Aorta (tissue), 5 donors: Measurements from ENCODE around the gene TMEM127. TPM values are rescaled to one million over a fixed set of nuclear protein-coding genes. Genes with fewer than 3 reads are reported as not detected.

Experiments used
- ATAC-seq: fragments of 200-7000 bp; cut with Tn5 transposase; one replicate; pipeline ENCODE4 v1.9.1; 2022; ENCODE audit warnings: moderate library complexity; ENCODE audit not compliant: low FRiP score
- DNase-seq, 2 donors: peaks; one replicate each; pipeline ENCODE4 v3.0.0-alpha.2; 2020
- H3K27ac ChIP-seq, 2 donors: one replicate each; pipeline ENCODE4 v1.5.1; 2013; ENCODE audit warnings: low read length in 2 of 2, mild to moderate bottlenecking in 2 of 2, moderate library complexity in 2 of 2, control low read depth in 1 of 2, inconsistent platforms in 1 of 2, low read depth in 1 of 2
- H3K27me3 ChIP-seq, 2 donors: one replicate each; pipeline ENCODE4 v1.6.1; 2013; ENCODE audit warnings: control low read depth in 1 of 2, low read length in 1 of 2, mild to moderate bottlenecking in 1 of 2, moderate library complexity in 1 of 2; ENCODE audit not compliant: insufficient read depth in 2 of 2, control insufficient read depth in 1 of 2
- H3K36me3 ChIP-seq, 2 donors: one replicate each; pipeline ENCODE4 v1.6.1; 2013; ENCODE audit warnings: control low read depth in 1 of 2, low read length in 1 of 2, mild to moderate bottlenecking in 1 of 2; ENCODE audit not compliant: insufficient read depth in 2 of 2, control insufficient read depth in 1 of 2
- H3K4me1 ChIP-seq, 2 donors: one replicate each; pipeline ENCODE4 v1.6.1; 2013; ENCODE audit warnings: low read length in 2 of 2, control low read depth in 1 of 2, mild to moderate bottlenecking in 1 of 2, moderate library complexity in 1 of 2; ENCODE audit not compliant: insufficient read depth in 2 of 2, control insufficient read depth in 1 of 2
- H3K4me3 ChIP-seq, 2 donors: one replicate each; pipeline ENCODE4 v1.5.1; 2013; ENCODE audit warnings: low read length in 2 of 2, control low read depth in 1 of 2, mild to moderate bottlenecking in 1 of 2
- H3K9me3 ChIP-seq: one replicate; pipeline ENCODE4 v1.6.1; 2013; ENCODE audit warnings: mild to moderate bottlenecking, low read length; ENCODE audit not compliant: control insufficient read depth
- WGBS, 2 donors: extraction: QIAGEN DNeasy Blood & Tissue Kit; methylation state at CpG; one replicate each; pipeline ENCODE4 v1.1.7; 2013; 5-methylcytosine and 5-hydroxymethylcytosine counted together
- intact Hi-C, 2 donors: fragments of 100-400 bp; cut with DNase I; formaldehyde crosslinking; loops; one replicate each; pipeline versions ENCODE4 v1.14.2 to v1.15.0; 2022
- polyA plus RNA-seq, 2 donors: library from polyadenylated mRNA; stranded (reverse); fragments of 200-250 nt; gene quantifications; one replicate each; pipeline ENCODE4 v1.2.3, GENCODE V29; 2013
- total RNA-seq, 2 donors: library from RNA; stranded (reverse); fragmentation: NEBNext Ultra II Directional; extraction: Animal tissue kit (Norgen Biotek cat#: 25700); gene quantifications; one replicate each; pipeline ENCODE4 v1.2.1, GENCODE V29; 2021
- donor health status: healthy with polysubstance abuse.
- donor health status: Bipolar disorder and iron deficiency.
- donor health status: DM: no; HTN: no; CAD: no.
- donor health status: DM: no; HTN: no; CAD: no.
- donor health status: DM: yes; HTN: yes; CAD: no.

Gene TMEM127
- total and polyA plus RNA-seq, 4 donors: 8.3 to 53.8 (median 38.4) TPM

- H3K9me3 ChIP-seq: no peaks in the 10 kb centered on the region
- peak; percentile 91 to 92 for DNase-seq
- H3K27ac ChIP-seq: peak overlapping the region in 1 of 2 donors; percentile 73
- H3K27me3 ChIP-seq: no peaks in the 10 kb centered on the region
- H3K36me3 ChIP-seq: peaks cover 0 to 2% of the 10 kb centered on the region in 2 donors
- peak; percentile 93 for ATAC-seq
- WGBS, 2 donors: 17 to 18% methylated on average over 6 of the region's 6 CpGs
- intact Hi-C loops: loop anchor here (2.0 to 5.0 kb wide), 3 partner anchors 39 to 105 kb away; partner anchors contain the start of genes DUSP2 (in 1 of the 2) and STARD7 (in 1 of the 2)
- H3K4me3 ChIP-seq: no peak overlapping the region
- H3K4me1 ChIP-seq: peaks cover 0 to 3% of the 10 kb centered on the region in 2 donors
These were observed 14.0 kb downstream of the TMEM127 start for GRCh38 chr2:96251721-96252292.

- ATAC-seq: no peak
- 82 to 86% methylated on average over 6 of the region's 6 CpGs for WGBS, 2 donors
- intact Hi-C loops: loop anchor here (2.0 to 5.0 kb wide), 3 partner anchors 37 to 103 kb away; partner anchors contain the start of genes DUSP2 (in 1 of the 2) and STARD7 (in 1 of the 2)
These were observed 15.6 kb downstream of the TMEM127 start for GRCh38 chr2:96250188-96250587.

GRCh38 chr2:96249654-96250053 is 16.1 kb downstream of the TMEM127 start:
- Histone ChIP-seq H3K4me3 (no peak overlapping the region), H3K27ac (peak overlapping the region in 1 of 2 donors; percentile 33), H3K4me1 (peaks cover 0 to 3% of the 10 kb centered on the region in 2 donors), H3K36me3 (peaks cover 0 to 2% of the 10 kb centered on the region in 2 donors), H3K9me3 (no peaks in the 10 kb centered on the region), H3K27me3 (no peaks in the 10 kb centered on the region)
- ATAC-seq: no peak
- DNase-seq: no peak
- WGBS, 2 donors: 87 to 89% methylated on average over 9 of the region's 9 CpGs
- intact Hi-C loops: loop anchor here (2.0 to 5.0 kb wide), 3 partner anchors 37 to 102 kb away; partner anchors contain the start of genes DUSP2 (in 1 of the 2) and STARD7 (in 1 of the 2)

More at GRCh38 chr2:96250188-96250587, 15.6 kb downstream of the TMEM127 start:
- peaks cover 0 to 3% of the 10 kb centered on the region in 2 donors for H3K4me1 ChIP-seq
- H3K9me3 ChIP-seq: no peaks in the 10 kb centered on the region
- H3K4me3 ChIP-seq: no peak overlapping the region
- no peaks in the 10 kb centered on the region for H3K27me3 ChIP-seq
- peak overlapping the region in 1 of 2 donors; percentile 64 for H3K27ac ChIP-seq
- DNase-seq: no peak
- H3K36me3 ChIP-seq: peaks cover 0 to 2% of the 10 kb centered on the region in 2 donors

DNA sequence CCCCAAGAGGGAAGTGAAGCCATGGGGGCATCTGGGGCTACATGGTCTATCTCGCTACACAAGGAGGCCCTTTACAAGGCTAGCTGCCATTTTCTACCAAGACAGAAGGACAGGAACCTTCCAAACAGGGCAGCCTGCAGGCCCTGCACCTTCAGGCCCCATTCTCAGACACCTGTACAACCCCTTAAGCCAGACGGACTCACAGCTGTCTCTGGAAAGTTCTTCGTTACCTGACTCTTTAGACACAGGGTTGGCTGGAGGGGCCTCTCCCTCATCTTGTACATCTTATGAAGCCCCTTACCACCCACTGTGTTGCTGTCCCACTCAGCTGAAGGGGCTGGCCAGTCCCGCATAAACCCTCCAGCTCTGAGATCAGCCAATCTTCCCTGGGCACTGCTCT is 17.2 kb downstream of the TMEM127 start:
- H3K27me3 ChIP-seq: no peaks in the 10 kb centered on the region
- peaks cover 0 to 2% of the 10 kb centered on the region in 2 donors for H3K36me3 ChIP-seq
- no peaks in the 10 kb centered on the region for H3K9me3 ChIP-seq
- intact Hi-C loops: no loop called here
- no peak for DNase-seq
- no peak overlapping the region for H3K4me3 ChIP-seq
- no peak overlapping the region for H3K27ac ChIP-seq
- ATAC-seq: no peak
- WGBS, 2 donors: 94 to 95% methylated on average over 4 of the region's 4 CpGs
- H3K4me1 ChIP-seq: peaks cover 0 to 3% of the 10 kb centered on the region in 2 donors

DNA sequence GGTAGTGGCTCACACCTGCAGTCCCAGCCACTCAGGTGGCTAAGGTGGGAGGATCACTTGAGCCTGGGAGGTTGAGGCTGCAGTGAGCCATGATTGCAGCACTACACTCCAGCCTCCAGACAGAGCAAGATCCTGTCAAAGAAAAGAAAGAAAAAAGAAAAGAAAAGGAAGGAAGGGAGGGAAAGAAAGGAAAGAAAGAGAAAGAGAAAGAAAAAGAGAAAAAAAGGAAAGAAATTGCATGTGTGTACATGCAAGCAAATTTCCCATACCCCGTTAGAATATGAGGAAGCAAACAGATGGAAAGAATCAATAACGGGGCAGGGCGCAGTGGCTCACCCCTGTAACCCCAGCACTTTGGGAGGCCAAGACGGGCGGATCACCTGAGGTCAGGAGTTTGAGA is 17.9 kb downstream of the TMEM127 start:
- no peaks in the 10 kb centered on the region for H3K27me3 ChIP-seq
- no peak overlapping the region for H3K27ac ChIP-seq
- no peak overlapping the region for H3K4me3 ChIP-seq
- DNase-seq: no peak
- peaks cover 0 to under 1% of the 10 kb centered on the region in 2 donors for H3K36me3 ChIP-seq
- H3K9me3 ChIP-seq: no peaks in the 10 kb centered on the region
- H3K4me1 ChIP-seq: peaks cover 0 to 3% of the 10 kb centered on the region in 2 donors
- no peak for ATAC-seq
- intact Hi-C loops: no loop called here
- 91 to 92% methylated on average over 5 of the region's 5 CpGs for WGBS, 2 donors

- no peak for ATAC-seq
- no peak for DNase-seq
- Histone ChIP-seq H3K27ac (no peak overlapping the region), H3K9me3 (no peaks in the 10 kb centered on the region), H3K4me3 (no peak overlapping the region), H3K4me1 (peaks cover 0 to 3% of the 10 kb centered on the region in 2 donors), H3K27me3 (no peaks in the 10 kb centered on the region), H3K36me3 (no peaks in the 10 kb centered on the region)
- WGBS, 2 donors: 84 to 88% methylated on average over 3 of the region's 3 CpGs
- intact Hi-C loops: no loop called here
These were observed 18.8 kb downstream of the TMEM127 start for GRCh38 chr2:96247009-96247408.

DNA sequence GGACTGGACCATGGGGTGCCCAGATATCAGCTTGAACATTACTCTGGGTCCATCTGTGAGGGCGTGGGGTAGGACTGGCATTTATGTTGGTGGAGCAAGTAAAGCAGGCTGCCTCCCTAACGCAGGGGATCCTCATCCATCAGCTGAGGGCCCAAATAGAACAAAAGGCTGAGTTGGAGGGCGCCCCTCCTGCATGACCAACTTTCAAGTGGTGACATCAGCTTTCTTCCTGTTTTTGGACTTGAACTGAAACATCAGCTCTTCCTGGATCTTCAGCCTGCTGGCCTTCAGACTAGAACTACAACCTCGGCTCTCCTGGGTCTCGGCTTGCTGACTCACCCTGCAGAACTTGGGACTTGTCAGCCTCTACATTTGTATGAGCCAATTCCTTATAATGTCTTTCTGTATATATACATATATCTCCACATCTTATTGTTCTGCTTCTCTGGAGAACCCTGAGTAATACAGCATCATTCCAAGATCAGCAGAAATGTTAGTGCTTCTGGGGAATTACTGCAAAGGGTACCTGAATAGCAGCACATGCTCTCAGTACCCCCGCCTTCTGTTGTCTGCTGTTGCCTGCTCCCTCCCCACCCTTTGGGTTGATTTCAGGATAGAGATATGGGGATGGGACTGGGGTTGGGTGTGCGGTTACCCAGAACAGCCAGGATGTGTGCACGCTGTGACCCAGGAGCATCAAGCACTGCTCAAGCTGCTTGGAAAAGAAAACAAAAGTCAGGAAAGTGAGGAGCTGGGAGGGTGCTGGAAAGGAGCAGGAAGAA is 20.0 kb downstream of the TMEM127 start:
- H3K36me3 ChIP-seq: no peaks in the 10 kb centered on the region

DNA sequence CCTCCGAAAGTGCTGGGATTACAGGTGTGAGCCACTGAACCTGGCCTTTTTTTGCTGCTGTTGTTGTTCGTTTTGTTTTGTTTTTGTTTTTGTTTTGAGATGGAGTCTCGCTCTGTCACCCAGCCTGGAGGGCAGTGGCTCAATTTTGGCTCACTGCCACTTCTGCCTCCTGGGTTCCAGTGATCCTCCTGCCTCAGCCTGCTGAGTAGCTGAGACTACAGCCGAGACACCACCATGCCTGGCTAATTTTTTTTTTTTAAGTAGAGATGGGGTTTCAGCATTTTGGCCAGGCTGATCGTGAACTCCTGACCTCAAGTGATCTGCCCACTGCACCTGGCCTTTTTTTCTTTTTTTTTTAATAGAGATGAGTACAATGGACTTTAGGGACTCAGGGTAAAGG is 22.0 kb downstream of the TMEM127 start:
- Histone ChIP-seq H3K4me1 (no peaks in the 10 kb centered on the region), H3K36me3 (no peaks in the 10 kb centered on the region), H3K4me3 (no peak overlapping the region), H3K9me3 (no peaks in the 10 kb centered on the region), H3K27me3 (no peaks in the 10 kb centered on the region), H3K27ac (no peak overlapping the region)
- intact Hi-C loops: no loop called here
- WGBS, 2 donors: 91 to 96% methylated on average over 5 of the region's 5 CpGs
- DNase-seq (no peak), ATAC-seq (no peak)

More for the DNA sequence above, 20.0 kb downstream of the TMEM127 start:
- ATAC-seq: no peak
- Histone ChIP-seq H3K27ac (no peak overlapping the region), H3K27me3 (no peaks in the 10 kb centered on the region), H3K4me3 (no peak overlapping the region), H3K4me1 (peaks cover 0 to 3% of the 10 kb centered on the region in 2 donors), H3K9me3 (no peaks in the 10 kb centered on the region)
- intact Hi-C loops: no loop called here
- peak in 1 of 2 donors; percentile 75 for DNase-seq
- WGBS, 2 donors: 79 to 86% methylated on average over 8 of the region's 8 CpGs
